Occipital lobe (tissue), 2 donors: Measurements from ENCODE around the gene LYPD1. TPM values are rescaled to one million over a fixed set of nuclear protein-coding genes. Genes with fewer than 3 reads are reported as not detected.
"Not testable (repeated sequence)": the region's sequence is repeated elsewhere in the genome, so short reads cannot be mapped to it uniquely, and the experiment has no call there.

Experiments used
- DNase-seq: peaks from one replicate; lab custom pipeline; 2025; lab: John Stamatoyannopoulos, UW
- total RNA-seq: library from RNA; depleted of rRNA; stranded (reverse); fragments of >200 nt; gene quantifications from one replicate; pipeline ENCODE4 v1.2.3, GENCODE V29; 2014

LYPD1 gene
- 17.8 TPM for total RNA-seq

- no peak for DNase-seq
Measured at GRCh38 chr2:132669908-132670495, at the start of gene LYPD1. LYPD1 (minus strand) TSS chr2:132670205; CDS start chr2:132669932, 273 bp downstream.

GRCh38 chr2:132719480-132719879 lies 49.5 kb upstream of the LYPD1 start:
- no peak for DNase-seq

DNA sequence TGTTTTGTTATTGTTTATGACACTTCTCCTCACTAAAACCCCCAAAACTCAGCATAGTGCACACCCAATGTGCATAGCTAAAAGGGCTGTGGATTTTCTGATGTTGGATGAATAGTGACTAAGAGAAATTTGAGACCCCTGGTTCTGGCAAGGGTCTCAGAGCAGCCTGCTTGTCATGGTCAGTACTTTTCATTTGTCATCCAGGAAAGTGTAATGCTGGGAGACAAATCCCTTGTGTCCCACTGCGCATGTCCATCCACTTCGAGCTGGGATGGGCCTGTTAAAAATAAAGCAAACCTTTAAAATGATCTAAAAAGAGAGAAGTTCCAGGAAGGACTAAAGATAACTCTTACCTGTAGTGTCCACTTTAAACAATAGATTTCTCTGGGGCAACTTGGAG lies 46.9 kb upstream of the LYPD1 start:
- DNase-seq: no peak

GRCh38 chr2:132715386-132716351 lies 45.7 kb upstream of the LYPD1 start:
- DNase-seq: no peak

GRCh38 chr2:132703396-132703795 lies 33.4 kb upstream of the LYPD1 start:
- no peak for DNase-seq

GRCh38 chr2:132701810-132702209 lies 31.8 kb upstream of the LYPD1 start:
- no peak for DNase-seq

DNA sequence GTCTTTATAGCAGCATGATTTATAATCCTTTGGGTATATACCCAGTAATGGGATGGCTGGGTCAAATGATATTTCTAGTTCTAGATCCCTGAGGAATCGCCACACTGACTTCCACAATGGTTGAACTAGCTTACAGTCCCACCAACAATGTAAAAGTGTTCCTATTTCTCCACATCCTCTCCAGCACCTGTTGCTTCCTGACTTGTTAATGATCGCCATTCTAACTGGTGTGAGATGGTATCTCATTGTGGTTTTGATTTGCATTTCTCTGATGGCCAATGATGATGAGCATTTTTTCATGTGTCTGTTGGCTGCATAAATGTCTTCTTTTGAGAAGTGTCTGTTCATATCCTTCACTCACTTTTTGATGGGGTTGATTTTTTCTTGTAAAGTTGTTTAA lies 29.8 kb upstream of the LYPD1 start:
- DNase-seq: not testable (repeated sequence)

GRCh38 chr2:132698347-132698746 lies 28.3 kb upstream of the LYPD1 start:
- DNase-seq: not testable (repeated sequence)

GRCh38 chr2:132697556-132698205 lies 27.7 kb upstream of the LYPD1 start:
- no peak for DNase-seq

DNA sequence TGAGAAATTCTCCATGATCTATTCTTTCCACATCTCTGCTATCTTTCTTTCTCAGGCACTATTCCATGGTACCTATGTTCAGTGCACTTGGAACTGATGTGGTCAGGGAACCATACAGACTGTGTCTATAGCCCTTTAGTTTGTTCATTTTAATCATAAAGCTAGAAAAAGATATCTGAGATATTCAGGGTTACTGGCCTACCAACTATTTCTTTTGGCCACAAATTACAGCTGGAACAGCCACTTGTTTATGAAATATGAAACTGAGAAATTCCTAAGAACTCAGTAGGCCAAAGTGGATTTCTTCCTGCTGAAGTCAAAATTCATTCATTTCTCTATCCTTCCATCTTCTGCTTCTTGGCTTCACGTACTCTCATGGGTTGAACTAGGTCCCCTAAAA lies 22.8 kb upstream of the LYPD1 start:
- DNase-seq: no peak

DNA sequence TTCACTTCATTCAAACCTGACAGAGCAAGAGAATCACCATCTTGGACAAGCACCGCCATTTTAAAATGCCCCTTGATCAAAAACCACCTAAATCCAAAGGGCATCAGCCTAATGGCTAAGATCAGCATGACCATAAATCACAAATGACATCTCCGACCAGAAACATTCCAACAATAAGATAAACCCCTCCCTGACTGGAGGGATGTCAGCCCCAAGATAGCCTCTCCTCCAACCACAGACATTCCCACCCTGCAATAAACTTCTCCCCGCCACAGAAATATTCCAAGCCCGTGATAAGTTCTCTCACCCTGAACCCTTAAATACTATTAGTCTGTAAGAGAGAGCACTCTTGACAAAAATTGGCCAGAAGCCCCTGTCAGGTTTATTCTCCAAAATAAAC lies 21.6 kb upstream of the LYPD1 start:
- DNase-seq: no peak

- DNase-seq: no peak
Measured at GRCh38 chr2:132690664-132691303, 20.8 kb upstream of the LYPD1 start.

DNA sequence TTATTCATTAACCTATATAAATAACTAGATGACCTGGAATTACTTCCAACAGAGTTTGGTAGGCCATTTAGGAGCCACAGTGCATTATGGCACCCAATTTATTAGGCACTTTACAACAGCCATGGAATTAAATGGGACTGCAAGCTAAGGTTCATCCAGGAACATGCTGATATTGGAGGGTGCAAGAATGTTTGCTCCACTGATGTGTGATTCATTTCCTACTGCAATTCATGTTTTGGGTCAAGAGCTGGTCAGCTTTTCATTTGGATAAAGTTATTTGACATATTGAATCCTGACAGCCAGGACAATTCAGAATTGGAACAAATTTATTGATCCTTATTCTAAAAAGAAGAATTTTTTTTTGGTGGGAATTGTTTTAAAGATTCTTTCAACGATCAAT lies 11.8 kb upstream of the LYPD1 start:
- no peak for DNase-seq

DNA sequence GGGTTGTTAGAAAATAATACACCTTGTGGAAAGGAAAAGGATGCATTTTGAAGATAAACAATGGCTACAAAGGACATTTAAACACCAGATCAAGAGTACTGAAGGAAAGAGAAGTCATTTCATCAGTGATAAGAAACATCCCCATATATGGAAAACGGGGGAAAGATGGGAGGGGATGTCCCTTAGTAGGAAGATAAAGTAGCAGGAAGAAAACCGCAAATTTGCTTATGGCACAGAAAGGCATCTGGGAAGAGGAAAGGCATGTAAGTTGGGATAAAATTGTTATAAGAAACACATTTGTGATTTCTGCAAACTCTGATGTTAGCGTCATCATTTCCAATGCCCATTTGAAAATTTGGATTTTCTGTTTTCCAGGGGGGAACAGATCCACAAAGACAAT lies 10.5 kb upstream of the LYPD1 start:
- DNase-seq: no peak

GRCh38 chr2:132678483-132678882 lies 8.5 kb upstream of the LYPD1 start:
- DNase-seq: no peak

GRCh38 chr2:132677661-132678060 lies 7.7 kb upstream of the LYPD1 start:
- no peak for DNase-seq

DNA sequence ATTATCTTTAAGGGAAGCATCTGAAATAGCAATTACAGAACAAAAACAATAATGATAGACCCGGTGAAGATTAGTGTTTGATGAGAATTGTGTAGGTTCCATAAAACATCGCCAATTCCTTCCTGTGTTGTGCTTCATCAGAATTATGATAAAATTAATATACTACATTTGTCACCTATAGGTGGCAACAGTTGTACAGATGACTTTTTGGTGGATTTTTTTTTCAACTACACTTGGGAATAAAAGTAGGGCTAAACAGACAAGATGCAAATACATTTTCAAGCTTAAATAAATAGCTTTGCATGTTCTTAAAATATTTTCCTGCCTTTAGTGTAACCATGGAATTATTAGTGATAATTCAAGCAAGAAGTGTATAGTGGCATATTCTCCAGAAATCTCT lies 7.0 kb upstream of the LYPD1 start:
- no peak for DNase-seq

DNA sequence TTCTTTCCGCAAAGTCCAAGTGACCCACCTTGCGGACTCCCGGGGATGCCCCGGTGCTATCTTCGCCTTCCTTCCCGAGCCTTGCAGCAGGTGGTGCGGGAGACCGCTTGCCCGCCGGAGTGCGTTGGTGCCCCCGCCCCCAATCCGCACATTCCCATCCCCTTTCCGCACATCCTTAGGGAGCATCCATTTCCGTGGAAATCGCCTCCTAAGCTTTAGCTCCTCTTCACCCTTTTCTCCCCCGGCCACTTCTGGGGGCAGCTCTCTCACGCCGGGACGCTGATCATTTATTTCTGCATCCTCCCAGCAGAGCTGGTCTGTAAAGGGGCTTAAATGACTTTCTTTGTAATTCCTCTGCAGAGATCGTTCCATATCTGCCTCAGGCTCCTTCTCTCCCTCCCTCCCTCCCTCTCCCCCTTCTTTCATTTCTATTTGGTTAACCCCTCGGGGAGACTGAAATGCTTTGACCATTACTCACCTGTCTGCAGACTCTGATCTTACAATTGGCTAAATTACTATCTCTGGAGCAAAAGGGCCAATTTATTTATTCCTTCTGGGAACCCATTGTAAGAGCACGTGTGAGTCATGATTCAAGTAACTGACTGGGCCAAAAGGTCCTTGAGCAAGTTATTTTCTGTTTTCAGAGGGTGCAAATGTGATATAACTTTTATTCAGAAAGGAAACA lies 1.3 kb upstream of the LYPD1 start:
- DNase-seq: no peak

DNA sequence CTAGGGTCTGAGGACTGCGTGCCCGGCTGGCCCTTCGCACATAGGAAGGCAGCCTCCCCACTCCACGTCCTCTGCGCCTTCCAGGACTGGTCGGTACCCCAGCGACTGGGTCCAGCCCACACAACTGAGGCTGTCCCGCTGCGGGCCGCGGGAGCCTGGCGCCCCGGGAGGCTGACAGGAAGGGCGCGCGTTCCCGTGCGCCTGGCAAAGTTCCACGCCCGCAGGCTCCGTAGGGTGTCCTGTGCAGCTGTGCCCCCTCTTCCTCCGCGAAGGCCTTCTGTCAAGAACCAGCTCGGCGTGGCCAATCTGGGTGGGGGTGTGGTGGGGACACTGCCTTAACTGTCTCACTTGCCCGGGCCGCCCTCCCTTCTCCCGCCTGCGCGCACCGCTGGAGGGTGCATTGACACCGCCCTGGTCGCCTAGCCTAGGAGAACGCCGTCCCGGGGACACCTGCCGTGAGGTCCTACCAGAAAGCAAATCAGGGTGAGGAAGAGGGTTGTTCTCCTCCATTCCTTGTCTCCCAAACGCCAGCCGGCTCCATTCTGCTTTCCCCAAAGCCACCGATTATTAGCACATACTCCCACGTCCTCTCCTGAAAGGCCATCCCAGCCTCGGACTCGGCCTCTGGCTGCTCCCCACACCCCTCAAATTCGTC lies 618 bp upstream of the LYPD1 start:
- no peak for DNase-seq

DNA sequence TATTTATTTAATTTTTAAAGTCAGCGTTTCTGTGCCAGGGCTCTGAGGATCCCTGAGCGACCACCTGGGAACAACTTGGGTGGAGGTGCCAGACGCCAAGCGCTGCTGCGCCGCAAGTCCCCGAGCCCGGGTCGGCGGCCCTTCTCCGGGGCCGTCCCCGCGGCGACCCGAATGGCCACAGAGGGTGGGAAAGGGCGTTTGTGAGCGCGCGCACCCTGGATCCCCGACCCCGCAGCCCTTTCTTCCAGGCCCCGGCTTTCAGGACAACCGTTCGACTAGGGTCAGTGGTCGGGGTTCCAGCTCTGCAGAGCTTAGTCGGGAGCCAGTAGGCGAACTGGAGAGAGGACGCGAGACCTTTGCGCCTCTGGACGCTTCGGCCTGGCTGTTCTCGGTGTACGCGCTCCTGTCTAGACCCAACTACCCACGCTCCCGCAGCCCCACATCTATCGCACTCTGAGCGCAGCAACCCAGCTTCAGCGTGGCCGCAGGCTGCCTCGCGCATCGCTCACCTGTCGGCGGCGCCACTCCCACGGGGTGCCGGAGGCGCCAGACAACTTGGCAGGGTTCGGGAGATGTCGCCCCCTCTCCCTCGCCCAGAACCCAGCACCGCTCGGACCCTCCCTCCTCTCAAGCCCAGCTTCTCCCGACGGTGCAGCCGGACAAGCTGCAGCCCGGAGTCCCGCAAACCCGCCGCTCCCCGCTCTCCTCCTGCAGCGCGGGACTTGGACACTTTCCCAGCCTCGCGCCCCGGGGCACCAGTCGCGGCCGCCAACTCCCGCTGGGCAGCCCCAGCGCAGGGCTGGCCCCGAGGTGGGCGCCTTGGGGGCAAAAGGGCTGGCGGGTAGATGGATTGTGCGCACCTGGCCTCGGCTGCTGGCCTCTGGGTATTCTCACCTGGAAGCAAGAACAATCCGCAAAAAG lies 758 bp downstream of the LYPD1 start:
- no peak for DNase-seq
